Measurements from ENCODE around the gene FILIP1L. TPM values are rescaled to one million over a fixed set of nuclear protein-coding genes. Genes with fewer than 3 reads are reported as not detected.

The FILIP1L gene
- total and polyA plus RNA-seq, 2 donors (not counting 1 experiment from before 2014, with no cell fraction given) = 0.32 to 0.48 TPM

GRCh38 chr3:100075196-100075595 is 39.1 kb downstream of the FILIP1L start:
- no peak for ATAC-seq (ENCODE audit: low read depth)
- H3K27ac Mint-ChIP-seq = no peak overlapping the region
- H3K4me3 Mint-ChIP-seq = no peak overlapping the region
- intact Hi-C loops (cut with micrococcal nuclease) = no loop called here
- no peak overlapping the region for H3K27ac ChIP-seq (ENCODE audit: low read length in 2 of 2)
- peaks cover 31 to 33% of the 10 kb centered on the region in 2 donors for H3K4me1 ChIP-seq (ENCODE audit: control insufficient read depth in 2 of 2, insufficient read depth in 2 of 2, low read length in 2 of 2)
- no peaks in the 10 kb centered on the region for H4K20me1 ChIP-seq (ENCODE audit: control insufficient read depth, insufficient read depth, low read length, poor library complexity, severe bottlenecking)
- no peak overlapping the region for H3K9ac ChIP-seq (ENCODE audit: low read length)
- H3K79me2 ChIP-seq (ENCODE audit: control insufficient read depth, insufficient read depth, low read length) = no peaks in the 10 kb centered on the region
- peaks cover 0 to 4% of the 10 kb centered on the region in 2 experiments for H3K36me3 ChIP-seq (replicated peaks in 1 of 2; ENCODE audit: control extremely low read depth in 1 of 2, control insufficient read depth in 1 of 2, extremely low read depth in 1 of 2, insufficient read depth in 2 of 2, low read length in 1 of 2)
- no peak overlapping the region for H3K4me2 ChIP-seq (replicated peaks; ENCODE audit: low read depth, low read length, poor library complexity, severe bottlenecking)
- H3K27me3 ChIP-seq (replicated peaks in 1 of 4; ENCODE audit: control extremely low read depth in 1 of 4, control insufficient read depth in 3 of 4, insufficient read depth in 4 of 4, low read length in 3 of 4) = no peaks in the 10 kb centered on the region
- H3K9me3 ChIP-seq (ENCODE audit: control extremely low read depth in 1 of 3, control insufficient read depth in 2 of 3, insufficient read depth in 1 of 3, low read length in 2 of 3) = no peaks in the 10 kb centered on the region
- ChIA-PET POLR2A (no interaction called here), CTCF (interaction anchor here (0.6 to 7.8 kb wide), 7 partner anchors 10 to 243 kb away, joined by 3 to 78 read pairs (median 4); partner anchors contain the start of gene TBC1D23)
- H3K4me1 Mint-ChIP-seq = peaks cover 33% of the 10 kb centered on the region
- no peak for TF ChIP-seq CTCF (IDR thresholded peaks at IDR 0.05)
- no peak for TF ChIP-seq EZH2 (IDR thresholded peaks at IDR 0.05; ENCODE audit: borderline replicate concordance, insufficient read depth, low read depth, low read length, poor library complexity, severe bottlenecking)
- no peak overlapping the region for H2AFZ ChIP-seq (ENCODE audit: insufficient read depth, low read depth, low read length, poor library complexity, severe bottlenecking)
- no peaks in the 10 kb centered on the region for H3K9me3 Mint-ChIP-seq (ENCODE audit: insufficient read depth)
- 93% methylated on average over 2 of the region's 4 CpGs for WGBS (ENCODE audit: insufficient coverage)
- DNase-seq = no peak
- no peak overlapping the region for H3K4me3 ChIP-seq (ENCODE audit: control extremely low read depth in 1 of 5, extremely low read depth in 1 of 5, insufficient read depth in 1 of 5, low read depth in 2 of 5, low read length in 4 of 5)
- H3K27me3 Mint-ChIP-seq = no peaks in the 10 kb centered on the region

DNA sequence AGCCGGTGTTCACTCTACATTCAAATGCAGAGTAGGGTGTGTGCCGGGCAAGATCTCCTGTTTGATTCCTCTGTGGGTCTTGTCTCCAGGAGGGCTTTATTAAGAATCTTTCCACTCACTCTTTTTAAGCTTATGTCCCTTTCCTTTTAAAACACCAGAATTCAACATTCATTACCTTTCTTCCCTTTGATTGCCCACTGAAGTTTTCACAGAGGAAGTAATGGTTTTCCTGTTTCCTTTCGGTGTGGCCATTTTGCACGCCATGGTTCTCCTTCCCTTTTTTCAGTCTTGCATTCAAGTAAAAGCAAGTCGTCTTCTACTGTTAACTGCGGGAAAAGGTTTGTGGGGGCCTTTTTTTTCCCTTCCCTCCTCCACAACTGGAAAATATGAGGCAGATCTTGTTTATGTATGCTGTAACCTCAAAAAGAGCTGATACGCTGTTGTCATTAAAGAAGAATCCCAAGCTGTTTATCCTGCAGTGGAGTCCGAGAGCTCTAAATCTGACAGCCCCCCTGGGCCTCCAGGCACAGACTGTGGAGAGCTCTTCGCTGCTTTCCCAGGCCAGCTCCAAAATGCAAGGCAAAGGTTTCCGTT is 40.5 kb downstream of the FILIP1L start:
- H3K4me1 Mint-ChIP-seq = peaks cover 45% of the 10 kb centered on the region

More for the DNA sequence above, 40.5 kb downstream of the FILIP1L start:
- Mint-ChIP-seq H3K27me3 (no peaks in the 10 kb centered on the region), H3K9me3 (ENCODE audit: insufficient read depth) (no peaks in the 10 kb centered on the region), H3K4me3 (peak overlapping the region; percentile 86), H3K27ac (peak overlapping the region; percentile 85)
- peak; percentile 34 for ATAC-seq (ENCODE audit: low read depth)
- peak overlapping the region; percentile 71 for H3K4me2 ChIP-seq (replicated peaks; ENCODE audit: low read depth, low read length, poor library complexity, severe bottlenecking)
- no peaks in the 10 kb centered on the region for H3K27me3 ChIP-seq (replicated peaks in 1 of 4; ENCODE audit: control extremely low read depth in 1 of 4, control insufficient read depth in 3 of 4, insufficient read depth in 4 of 4, low read length in 3 of 4)
- CTCF ChIA-PET = interaction anchor here (0.7 to 7.8 kb wide), 8 partner anchors 10 to 518 kb away, joined by 3 to 78 read pairs (median 4); partner anchors contain the start of gene TBC1D23
- H3K9me3 ChIP-seq (ENCODE audit: control extremely low read depth in 1 of 3, control insufficient read depth in 2 of 3, insufficient read depth in 1 of 3, low read length in 2 of 3) = no peaks in the 10 kb centered on the region
- H3K9ac ChIP-seq (ENCODE audit: low read length) = peak overlapping the region; percentile 45
- H4K20me1 ChIP-seq (ENCODE audit: control insufficient read depth, insufficient read depth, low read length, poor library complexity, severe bottlenecking) = no peaks in the 10 kb centered on the region
- intact Hi-C loops (cut with micrococcal nuclease) = loop anchor here (2.0 to 5.0 kb wide), 3 partner anchors 13 to 197 kb away; no protein-coding TSS in a partner anchor
- TF ChIP-seq EZH2 (IDR thresholded peaks at IDR 0.05; ENCODE audit: borderline replicate concordance, insufficient read depth, low read depth, low read length, poor library complexity, severe bottlenecking) (no peak), CTCF (IDR thresholded peaks at IDR 0.05) (no peak)
- H2AFZ ChIP-seq (ENCODE audit: insufficient read depth, low read depth, low read length, poor library complexity, severe bottlenecking) = peak overlapping the region; percentile 63
- peak overlapping the region; percentile 9 to 48 (median 28) for H3K4me3 ChIP-seq (ENCODE audit: control extremely low read depth in 1 of 5, extremely low read depth in 1 of 5, insufficient read depth in 1 of 5, low read depth in 2 of 5, low read length in 4 of 5)
- peak overlapping the region; percentile 13 to 34 for H3K27ac ChIP-seq (ENCODE audit: low read length in 2 of 2)
- H3K4me1 ChIP-seq (ENCODE audit: control insufficient read depth in 2 of 2, insufficient read depth in 2 of 2, low read length in 2 of 2) = peaks cover 41 to 42% of the 10 kb centered on the region in 2 donors
- H3K79me2 ChIP-seq (ENCODE audit: control insufficient read depth, insufficient read depth, low read length) = no peaks in the 10 kb centered on the region
- POLR2A ChIA-PET = no interaction called here
- no peaks in the 10 kb centered on the region for H3K36me3 ChIP-seq (replicated peaks in 1 of 2; ENCODE audit: control extremely low read depth in 1 of 2, control insufficient read depth in 1 of 2, extremely low read depth in 1 of 2, insufficient read depth in 2 of 2, low read length in 1 of 2)
- peak; percentile 45 for DNase-seq
- 56% methylated on average over 1 of the region's 10 CpGs for WGBS (ENCODE audit: insufficient coverage)

All from B cell (primary cell).